Measurements from ENCODE around the gene ARRDC4. TPM values are rescaled to one million over a fixed set of nuclear protein-coding genes. Genes with fewer than 3 reads are reported as not detected.
A peak's percentile ranks its signal among the peaks of the same experiment; 100 is the strongest.

ARRDC4 gene
- total and polyA plus RNA-seq, 2 donors (not counting 3 experiments of a cell fraction or from before 2014, with no cell fraction given): 0.97 to 1.2 TPM

GRCh38 chr15:97962263-97962662 lies 1.8 kb downstream of the ARRDC4 start:
- intact Hi-C loops (cut with micrococcal nuclease): loop anchor here (10.0 kb wide), 2 partner anchors 397 to 1053 kb away; no protein-coding TSS in a partner anchor
- ChIA-PET POLR2A (no interaction called here), CTCF (no interaction called here)
- H3K4me2 ChIP-seq (ENCODE audit: insufficient read depth, low read length): no peak overlapping the region
- no peaks in the 10 kb centered on the region for H3K27me3 ChIP-seq (ENCODE audit: control insufficient read depth in 2 of 2, insufficient read depth in 2 of 2, low read length in 2 of 2)
- no peak for DNase-seq (ENCODE audit: low read depth, low spot score)
- no peak overlapping the region for H3K9ac ChIP-seq (replicated peaks; ENCODE audit: extremely low read depth, insufficient read depth, low read length)
- H3K79me2 ChIP-seq (ENCODE audit: control insufficient read depth, insufficient read depth, low read length): no peaks in the 10 kb centered on the region
- no peak overlapping the region for H3K27ac ChIP-seq (ENCODE audit: insufficient read depth, low read depth, low read length)
- H2AFZ ChIP-seq (ENCODE audit: low read depth, low read length): no peak overlapping the region
- no peaks in the 10 kb centered on the region for H3K36me3 ChIP-seq (ENCODE audit: control insufficient read depth in 2 of 2, extremely low read depth in 1 of 2, insufficient read depth in 2 of 2, low read length in 2 of 2)
- H3K9me1 ChIP-seq (replicated peaks; ENCODE audit: control insufficient read depth, extremely low read depth, insufficient read depth, low read length): no peaks in the 10 kb centered on the region
- no peak overlapping the region for H3K4me3 ChIP-seq (replicated peaks in 1 of 3; ENCODE audit: insufficient read depth in 1 of 3, low read depth in 1 of 3, low read length in 3 of 3)
- no peak for FAIRE-seq
- BruUV-seq (replicated peaks): TSS peak; percentile 26
- dilution Hi-C loops (cut with MboI; ENCODE audit: extremely low pct_ligation_motif_present, low sequenced_read_pairs): no loop called here
- peaks cover 10% of the 10 kb centered on the region for H3K4me1 ChIP-seq (ENCODE audit: control insufficient read depth, extremely low read depth, insufficient read depth, low read length)
- no peaks in the 10 kb centered on the region for H4K20me1 ChIP-seq (replicated peaks; ENCODE audit: control insufficient read depth, extremely low read depth, insufficient read depth, low read length)
- TF ChIP-seq GATA2 (IDR thresholded peaks at IDR 0.05; ENCODE audit: insufficient read depth, insufficient read length, low read depth, low read length) (no peak), POLR2AphosphoS5 (IDR thresholded peaks at IDR 0.05; ENCODE audit: insufficient read depth, low read depth, low read length) (no peak), MYC (IDR thresholded peaks at IDR 0.05; ENCODE audit: low read depth, low read length) (no peak), POLR2A (IDR thresholded peaks at IDR 0.05; ENCODE audit: low read depth, low read length) (no peak), EZH2 (IDR thresholded peaks at IDR 0.05; ENCODE audit: borderline replicate concordance, low read depth, low read length, severe bottlenecking) (no peak), CTCF (IDR thresholded peaks at IDR 0.05; ENCODE audit: extremely low read depth in 1 of 2, insufficient read depth in 1 of 2, low read depth in 1 of 2, low read length in 2 of 2) (no peak), JUN (IDR thresholded peaks at IDR 0.05; ENCODE audit: borderline replicate concordance, insufficient read depth, insufficient read length, low read depth) (no peak), MAX (IDR thresholded peaks at IDR 0.05; ENCODE audit: insufficient read depth, insufficient read length) (no peak), FOS (IDR thresholded peaks at IDR 0.05; ENCODE audit: borderline replicate concordance, insufficient read depth, low read length) (no peak)
- no peaks in the 10 kb centered on the region for H3K9me3 ChIP-seq (replicated peaks; ENCODE audit: control insufficient read depth, insufficient read depth, low read length)
